Prostate gland (tissue), 2 donors: ENCODE results near the gene FBXO34.

Experiments
- CTCF ChIP-seq, 4 experiments: fragments of 200-600 bp in 2 of 4; fragments of 450-650 bp in 2 of 4; sonication (generic) in 2 of 4; IDR thresholded peaks; 1 replicate in 3 of 4; 2 replicates in 1 of 4; pipeline ENCODE4 v1.5.1; 2016 to 2019; ENCODE audit warnings: antibody characterized with exemption in 4 of 4, mild to moderate bottlenecking in 2 of 4, moderate library complexity in 2 of 4
- POLR2A ChIP-seq: fragments of 450-650 bp; IDR thresholded peaks from one replicate; pipeline ENCODE4 v1.6.1; 2016; ENCODE audit warnings: antibody characterized with exemption, mild to moderate bottlenecking

- TF ChIP-seq CTCF (IDR thresholded peaks at IDR 0.05): no peak
- TF ChIP-seq POLR2A: no peak
Measured at GRCh38 chr14:55352201-55352600, 81.0 kb downstream of the FBXO34 start.
